HG03103 (cell line): ENCODE results near the gene EME1.

Experiments used
- ATAC-seq: cut with Tn5 transposase; IDR thresholded peaks from one replicate; pipeline ENCODE4 v1.9.1; 2021; ENCODE audit warnings: low read depth; ENCODE audit not compliant: unreplicated experiment

Gene EME1

GRCh38 chr17:50361561-50362480 is 11.2 kb upstream of the EME1 start:
- ATAC-seq, result no peak

GRCh38 chr17:50362661-50363060 is 10.4 kb upstream of the EME1 start:
- no peak for ATAC-seq

- ATAC-seq, result no peak
These were observed 9.6 kb upstream of the EME1 start for GRCh38 chr17:50363217-50364060.

- ATAC-seq, result no peak
These were observed 9.0 kb upstream of the EME1 start for GRCh38 chr17:50364061-50364458.

- no peak for ATAC-seq
These were observed 8.3 kb upstream of the EME1 start for GRCh38 chr17:50364715-50365114.

GRCh38 chr17:50365165-50365564 is 7.9 kb upstream of the EME1 start:
- ATAC-seq, result no peak

- no peak for ATAC-seq
These were observed 7.2 kb upstream of the EME1 start for GRCh38 chr17:50365649-50366393.

- no peak for ATAC-seq
These were observed 5.6 kb upstream of the EME1 start for GRCh38 chr17:50367401-50367800.

- no peak for ATAC-seq
These were observed 3.0 kb upstream of the EME1 start for GRCh38 chr17:50370052-50370451.

- no peak for ATAC-seq
These were observed 1.5 kb upstream of the EME1 start for GRCh38 chr17:50371526-50371925.

GRCh38 chr17:50372222-50372757 is 739 bp upstream of the EME1 start:
- no peak for ATAC-seq

- no peak for ATAC-seq
These were observed 676 bp downstream of the EME1 start for GRCh38 chr17:50373705-50374104.

GRCh38 chr17:50375858-50376538 is 3.0 kb downstream of the EME1 start:
- ATAC-seq, result no peak

- ATAC-seq, result no peak
These were observed 6.5 kb downstream of the EME1 start for GRCh38 chr17:50379351-50380132.

GRCh38 chr17:50380369-50381259 is 7.6 kb downstream of the EME1 start:
- ATAC-seq, result no peak

GRCh38 chr17:50381260-50381815 is 8.3 kb downstream of the EME1 start:
- no peak for ATAC-seq

- ATAC-seq, result no peak
These were observed 8.9 kb downstream of the EME1 start for GRCh38 chr17:50381920-50382319.

GRCh38 chr17:50382931-50383330 is 9.9 kb downstream of the EME1 start:
- ATAC-seq, result no peak
